GM19035 (cell line): Measurements from ENCODE around the gene GET4.

Experiments
- ATAC-seq: cut with Tn5 transposase; IDR thresholded peaks from one replicate; pipeline ENCODE4 v1.9.1; 2021; ENCODE audit not compliant: unreplicated experiment

The GET4 gene, protein sequence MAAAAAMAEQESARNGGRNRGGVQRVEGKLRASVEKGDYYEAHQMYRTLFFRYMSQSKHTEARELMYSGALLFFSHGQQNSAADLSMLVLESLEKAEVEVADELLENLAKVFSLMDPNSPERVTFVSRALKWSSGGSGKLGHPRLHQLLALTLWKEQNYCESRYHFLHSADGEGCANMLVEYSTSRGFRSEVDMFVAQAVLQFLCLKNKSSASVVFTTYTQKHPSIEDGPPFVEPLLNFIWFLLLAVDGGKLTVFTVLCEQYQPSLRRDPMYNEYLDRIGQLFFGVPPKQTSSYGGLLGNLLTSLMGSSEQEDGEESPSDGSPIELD

DNA sequence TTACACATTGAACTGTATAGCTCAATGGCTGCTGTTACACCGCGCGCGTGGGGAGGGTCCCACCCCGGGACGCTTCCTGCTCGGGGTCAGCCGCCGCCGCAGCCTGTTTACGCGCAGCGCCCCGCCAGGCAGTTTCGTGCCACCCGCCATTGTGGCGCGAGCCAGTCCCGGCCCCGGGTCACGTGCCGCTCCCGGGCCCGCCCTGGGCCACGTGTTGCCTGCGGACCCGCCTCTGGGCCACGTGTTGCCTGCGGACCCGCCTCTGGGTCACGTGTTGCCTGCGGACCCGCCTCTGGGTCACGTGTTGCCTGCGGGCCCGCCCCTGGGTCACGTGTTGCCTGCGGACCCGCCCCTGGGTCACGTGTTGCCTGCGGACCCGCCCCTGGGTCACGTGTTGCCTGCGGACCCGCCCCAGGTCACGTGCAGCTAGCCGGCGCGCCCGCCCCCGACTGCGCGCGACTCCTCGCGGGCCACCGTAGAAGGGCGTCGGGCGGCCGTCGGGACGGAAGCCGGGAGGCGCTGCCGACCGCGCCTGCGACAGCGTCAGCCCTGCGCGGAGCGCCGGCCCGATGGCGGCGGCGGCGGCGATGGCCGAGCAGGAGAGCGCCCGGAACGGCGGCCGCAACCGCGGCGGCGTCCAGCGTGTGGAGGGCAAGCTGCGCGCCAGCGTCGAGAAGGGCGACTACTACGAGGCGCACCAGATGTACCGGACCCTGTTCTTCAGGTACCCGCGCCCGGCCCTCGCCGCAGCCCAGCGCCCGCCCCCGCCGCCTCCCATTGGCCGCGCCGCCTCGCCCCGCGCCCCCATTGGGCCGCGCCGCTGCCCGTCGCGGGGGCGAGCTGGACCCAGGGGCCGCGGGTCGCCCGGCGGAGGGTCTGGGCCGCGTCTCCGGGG, at the start of gene GET4:
Gene GET4 (plus strand): TSS at position 478 of the 895 bp plus-strand sequence. CDS start 92 bp downstream, at position 570.
- ATAC-seq: peak; percentile 79

DNA sequence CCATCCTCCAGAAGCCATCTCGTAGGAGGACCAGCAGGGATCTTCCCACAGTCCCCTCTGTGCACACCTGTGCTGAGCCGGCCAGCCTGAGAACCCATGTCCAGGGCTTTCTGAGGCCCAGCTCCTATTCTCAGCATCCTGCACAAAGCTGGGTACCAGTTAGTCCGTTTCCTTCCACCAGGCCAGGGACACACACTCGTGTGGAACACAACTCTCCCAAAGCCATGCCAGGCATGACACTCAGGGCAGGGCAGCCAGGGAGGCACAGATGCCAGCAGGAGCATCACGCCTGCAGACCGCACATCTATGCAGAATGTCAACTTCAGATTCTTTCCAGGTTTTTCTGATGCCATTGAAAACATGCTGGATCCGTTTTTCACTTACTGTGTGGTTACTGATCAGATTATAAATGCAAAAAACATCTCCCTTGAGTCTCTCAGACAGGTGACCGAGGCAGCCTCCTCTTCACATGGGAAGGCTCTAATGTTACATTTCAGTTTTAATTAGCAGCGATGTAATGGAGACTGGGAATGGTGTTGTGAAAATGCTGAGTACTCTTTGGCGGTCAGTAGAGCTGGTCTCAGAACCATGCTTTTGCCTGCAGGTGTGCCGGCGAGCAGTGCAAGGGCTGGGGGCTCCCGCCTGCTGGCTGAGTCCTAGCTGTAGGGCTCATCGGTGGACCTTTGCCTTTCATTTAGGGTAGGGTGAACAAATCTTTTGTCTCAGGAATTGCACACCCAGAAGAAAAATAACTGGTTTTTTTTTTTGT, 47.4 kb upstream of the GET4 start:
- no peak for ATAC-seq

DNA sequence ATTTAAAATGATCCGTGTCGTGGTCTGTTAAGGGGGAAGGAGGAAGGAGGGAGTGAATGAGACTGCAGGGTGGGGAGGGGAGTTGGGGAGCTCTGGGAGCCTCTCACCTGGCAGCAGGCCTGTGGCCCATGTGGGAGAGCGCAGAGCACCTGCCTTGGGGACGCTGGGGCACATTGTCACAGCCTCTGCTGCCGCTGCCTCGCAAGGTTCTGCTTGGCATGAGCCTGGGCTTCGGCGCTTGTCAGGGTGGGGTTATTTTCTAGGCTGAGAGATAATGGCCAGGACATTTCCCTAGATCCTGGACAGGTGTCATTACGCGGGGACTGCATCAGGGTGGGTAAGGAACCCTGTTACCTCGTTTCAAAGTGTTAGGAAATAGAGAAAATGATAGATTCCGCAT, 46.3 kb upstream of the GET4 start:
- ATAC-seq: no peak

DNA sequence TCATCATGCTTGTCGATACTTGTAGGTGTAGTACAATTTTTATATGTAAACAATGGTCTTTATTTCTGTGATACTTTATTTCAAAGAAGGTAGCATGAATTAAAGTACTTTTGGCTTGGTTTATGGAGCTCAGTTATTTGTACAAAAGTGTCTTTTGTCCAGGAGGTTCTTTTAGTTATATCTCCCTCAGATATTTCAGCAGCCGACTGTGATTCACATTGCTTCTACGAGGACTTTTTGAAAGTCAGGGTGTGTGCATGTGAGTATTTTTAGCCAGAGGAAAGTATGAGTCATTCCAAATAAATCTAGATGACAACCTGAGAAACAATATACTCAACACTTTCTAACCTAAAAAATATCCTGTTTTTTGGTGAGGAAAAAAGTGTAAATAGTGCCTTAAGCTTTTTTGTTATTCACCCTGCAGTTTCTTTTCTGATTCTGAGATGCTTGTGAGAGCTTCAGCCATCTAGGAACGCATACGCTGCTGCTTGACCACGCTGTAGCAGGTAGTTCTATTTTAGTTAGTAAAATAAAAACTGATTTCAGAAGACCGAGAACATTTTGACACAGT, 44.7 kb upstream of the GET4 start:
- ATAC-seq: peak; percentile 71

DNA sequence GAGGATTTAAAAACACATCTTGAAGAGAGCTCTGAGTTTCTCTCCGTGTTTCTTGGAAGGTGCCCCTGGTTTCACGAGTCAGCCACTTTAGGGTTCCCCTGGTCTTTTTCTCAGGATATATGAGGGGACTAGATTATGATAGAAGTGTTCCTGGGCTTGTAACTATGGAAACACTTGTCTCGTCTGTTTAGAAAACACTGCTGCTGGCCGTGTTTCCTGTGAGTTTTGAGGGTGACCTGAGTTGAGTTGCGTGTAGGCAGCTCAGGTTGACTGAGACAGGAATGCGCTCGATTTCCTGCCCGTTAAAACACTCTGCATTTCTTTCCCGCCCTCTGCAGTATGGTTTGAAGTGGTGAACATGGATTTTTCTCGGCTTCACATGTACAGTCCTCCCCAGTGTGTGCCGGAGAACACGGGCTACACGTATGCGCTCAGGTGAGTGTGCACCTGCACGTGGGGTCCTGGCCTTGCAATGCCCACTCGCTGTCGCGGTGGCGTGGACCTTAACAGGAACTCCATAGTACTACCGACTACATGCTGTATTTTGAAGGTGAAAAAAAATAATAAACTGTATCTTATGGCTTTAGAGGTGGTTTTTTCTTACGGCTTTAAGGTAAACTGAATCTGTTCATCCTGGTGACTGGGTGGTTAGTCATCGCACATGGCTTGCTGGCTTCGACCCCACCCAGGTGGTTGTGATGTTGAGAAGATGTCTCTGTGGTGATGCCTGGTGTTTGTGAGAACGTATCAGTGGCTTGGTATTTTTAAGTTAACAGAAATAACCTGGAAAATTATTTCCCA, 44.0 kb upstream of the GET4 start, which contains the start of gene SUN1:
Gene SUN1 (plus strand): TSS at position 310 of the 801 bp plus-strand sequence. CDS start 49 bp downstream, at position 359.
- ATAC-seq: peak; percentile 42

DNA sequence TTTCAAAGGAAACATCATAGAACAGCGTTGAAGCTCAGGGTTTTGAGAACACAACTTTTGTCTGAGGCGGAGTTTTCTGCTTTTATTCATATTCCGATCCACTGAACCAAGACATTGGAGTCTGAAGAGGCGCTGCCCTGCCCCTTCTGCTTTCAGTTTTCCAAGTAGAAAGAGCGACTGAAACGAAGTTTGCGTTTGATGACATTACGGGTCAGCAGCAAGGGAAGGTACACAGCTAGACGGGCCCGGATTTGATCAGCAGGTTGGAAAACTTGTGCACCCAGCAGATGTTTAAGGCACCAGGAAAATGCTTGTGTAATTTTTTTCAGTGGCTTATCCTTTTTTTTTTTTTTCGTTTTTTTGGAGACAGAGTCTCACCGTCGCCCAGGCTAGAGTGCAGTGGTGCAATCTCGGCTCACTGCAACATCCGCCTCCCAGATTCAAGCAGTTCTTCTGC, 43.4 kb upstream of the GET4 start:
- ATAC-seq: no peak

DNA sequence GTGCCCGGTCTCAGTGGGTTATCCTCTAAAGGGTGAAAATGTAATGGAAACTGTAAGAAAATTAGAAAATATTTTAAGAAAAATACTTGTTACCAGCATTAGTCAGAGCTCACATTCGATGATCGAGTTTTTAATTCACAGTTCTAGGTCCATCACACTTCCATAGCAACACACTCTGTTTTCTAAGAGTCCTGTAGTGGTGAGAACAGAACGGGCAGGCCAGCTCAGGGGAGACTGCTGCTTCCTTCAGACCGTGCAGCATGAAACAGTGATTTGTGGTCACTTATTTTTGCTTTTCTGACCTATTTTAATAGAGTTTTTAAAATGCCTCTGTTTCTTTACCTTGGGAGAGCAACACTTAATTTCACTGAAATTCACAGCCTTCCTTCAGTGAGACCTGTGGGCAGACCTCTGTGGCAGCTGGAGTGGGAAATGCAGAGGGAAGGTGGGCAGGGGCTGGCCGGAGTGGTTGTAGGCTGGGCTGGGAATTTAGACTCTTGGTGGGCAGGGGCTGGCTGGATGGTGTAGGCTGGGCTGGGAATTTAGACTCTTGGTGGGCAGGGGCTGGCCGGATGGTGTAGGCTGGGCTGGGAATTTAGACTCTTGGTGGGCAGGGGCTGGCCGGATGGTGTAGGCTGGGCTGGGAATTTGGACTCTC, 42.6 kb upstream of the GET4 start:
- ATAC-seq: no peak

DNA sequence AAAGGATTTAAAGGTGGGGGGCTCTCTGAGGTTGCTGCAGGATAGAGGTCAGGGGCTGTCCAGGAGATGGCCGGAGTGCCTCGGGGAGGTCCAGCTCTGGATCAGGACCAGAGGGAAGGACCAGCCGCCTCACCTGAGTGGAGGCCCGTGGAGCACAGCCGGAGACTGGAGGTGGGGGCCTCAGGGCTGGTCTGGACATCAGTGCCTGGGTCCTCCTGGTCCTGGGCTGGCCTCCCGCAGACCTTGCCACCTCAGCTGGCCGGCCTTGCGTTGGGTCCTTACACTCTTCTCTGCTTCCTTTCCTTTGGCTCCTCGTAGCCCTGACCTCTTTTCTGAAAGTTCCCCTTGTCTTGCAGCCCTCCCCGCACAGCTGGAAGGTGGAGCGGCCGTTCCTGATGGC, 42.1 kb upstream of the GET4 start:
- ATAC-seq: no peak

DNA sequence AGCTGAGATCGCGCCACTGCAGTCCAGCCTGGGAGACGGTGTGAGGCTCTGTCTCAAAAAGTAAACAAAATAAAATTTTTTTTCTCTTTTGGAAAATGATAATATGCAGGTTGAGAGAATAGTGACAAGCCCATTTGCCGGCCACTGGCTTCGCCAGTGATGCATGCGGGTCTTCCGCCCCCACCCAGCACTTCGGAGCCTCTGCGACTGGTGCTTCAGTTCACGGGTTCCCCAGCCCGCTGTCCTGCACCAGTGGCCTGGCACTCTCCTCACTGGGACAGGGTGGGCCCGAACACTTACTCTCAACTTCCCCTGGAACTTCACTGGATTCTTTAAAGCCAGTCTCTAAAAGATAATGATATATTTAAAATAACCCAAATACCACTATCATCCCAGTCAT, 41.3 kb upstream of the GET4 start:
- no peak for ATAC-seq

DNA sequence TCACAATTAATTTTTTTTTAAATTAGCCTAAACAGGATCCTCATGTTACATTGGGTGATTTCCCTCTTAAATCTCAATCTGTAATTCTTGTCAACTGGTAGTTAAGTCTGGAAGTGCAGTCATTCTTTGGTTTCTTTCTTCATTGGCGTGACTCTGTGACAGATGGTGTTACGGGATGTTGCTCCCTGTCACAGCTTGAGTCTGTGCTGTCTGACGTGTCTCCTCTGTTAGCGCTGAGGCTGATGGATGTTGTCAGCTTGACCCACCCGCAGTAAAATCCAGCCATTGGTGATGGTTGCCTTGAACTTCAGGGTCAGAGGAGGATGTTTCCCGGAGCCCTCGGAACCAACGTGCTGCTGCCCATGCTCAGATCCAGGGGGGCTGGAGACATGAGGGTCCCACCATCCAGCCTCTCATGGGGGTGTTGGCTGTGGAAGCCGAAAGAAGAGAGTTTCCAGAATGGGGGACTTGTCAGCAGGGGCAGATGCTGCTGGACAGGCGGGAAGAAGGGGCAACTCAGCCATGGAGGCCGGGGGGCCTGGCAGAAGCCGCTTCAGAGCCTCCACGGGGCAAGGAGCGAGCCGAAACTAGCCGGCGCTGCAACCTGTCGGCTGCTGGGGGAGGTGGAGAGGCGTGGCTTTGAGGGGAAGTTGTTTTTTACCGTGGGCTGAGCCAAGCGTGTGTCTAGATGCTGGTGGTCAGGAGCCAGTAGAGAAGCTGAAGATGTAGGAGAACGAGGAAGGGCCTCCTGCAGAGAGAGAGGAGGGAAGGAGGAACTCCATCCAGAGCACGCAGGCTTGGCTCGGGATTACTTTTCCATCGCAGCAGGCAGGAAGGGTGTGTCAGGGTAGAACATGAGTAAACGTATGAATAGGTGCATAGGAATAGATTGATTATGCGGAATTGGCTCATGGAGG, 40.6 kb upstream of the GET4 start:
- ATAC-seq: no peak

DNA sequence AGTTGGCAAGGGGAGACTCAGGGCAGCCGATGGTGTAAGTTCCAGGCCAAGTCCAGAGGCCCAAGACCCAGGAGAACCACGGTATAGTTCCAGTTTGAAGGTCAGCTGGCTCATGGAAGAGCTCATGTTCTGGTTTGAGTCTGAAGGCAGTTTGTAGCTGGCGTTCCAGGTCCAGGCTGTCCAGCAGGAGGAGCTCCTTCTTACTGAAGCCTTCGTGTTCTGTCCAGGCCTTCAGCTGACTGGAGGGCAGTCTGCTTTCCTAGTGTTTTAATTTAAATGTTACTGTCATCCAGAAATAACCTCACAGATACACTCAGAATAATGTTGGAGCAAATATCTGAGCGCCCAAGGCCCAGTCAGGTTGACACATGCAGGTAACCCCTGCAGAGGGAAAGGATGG, 39.9 kb upstream of the GET4 start:
- ATAC-seq: no peak

DNA sequence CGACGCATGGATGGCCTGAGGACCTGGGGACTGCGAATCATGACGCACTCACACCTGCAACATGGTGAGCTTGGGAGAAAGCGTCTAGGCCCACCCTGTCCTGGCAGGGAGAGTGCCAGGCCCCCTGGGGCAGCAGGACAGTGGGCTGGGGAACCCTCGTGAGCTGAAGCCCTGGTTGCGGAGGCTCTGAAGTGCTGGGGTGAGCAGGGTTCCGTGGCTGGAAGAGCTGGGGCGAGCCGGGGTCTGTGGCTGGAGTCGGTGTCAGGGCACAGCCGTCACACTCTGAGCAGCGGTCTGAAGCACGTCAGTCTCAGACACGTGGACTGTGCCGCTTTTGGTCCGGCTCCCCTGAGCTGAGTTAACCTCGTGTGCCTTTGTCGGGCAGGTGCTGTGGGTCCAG, 39.4 kb upstream of the GET4 start:
- no peak for ATAC-seq

DNA sequence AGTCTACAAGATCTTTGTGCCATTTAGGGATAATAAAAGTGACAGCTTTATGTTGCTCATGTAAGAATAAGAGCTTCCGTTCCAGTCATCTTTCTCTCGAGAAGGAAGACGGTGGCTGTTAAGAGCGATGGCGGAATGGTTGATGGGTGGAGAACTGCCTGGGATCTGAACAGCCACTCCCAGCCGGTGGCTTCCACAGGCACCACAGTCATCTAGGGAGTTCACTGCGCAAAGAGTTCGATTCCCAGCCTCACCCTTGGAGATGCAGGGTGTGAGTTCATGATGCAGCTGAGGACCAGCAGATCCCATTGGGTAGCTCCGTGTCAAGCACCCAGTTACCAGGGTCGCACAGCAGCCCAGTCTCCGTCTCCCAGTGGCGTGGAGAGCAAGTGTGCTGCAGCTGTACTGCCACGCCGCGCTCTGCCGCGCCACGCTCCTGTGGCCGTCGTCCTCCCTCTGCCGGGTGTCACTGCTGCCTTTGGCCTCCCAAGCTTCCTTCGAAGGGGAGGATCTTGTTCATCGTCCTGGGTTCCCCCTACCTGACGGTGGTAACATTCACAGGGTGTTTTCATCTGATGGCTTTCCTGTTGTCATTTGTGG, 36.3 kb upstream of the GET4 start:
- no peak for ATAC-seq

DNA sequence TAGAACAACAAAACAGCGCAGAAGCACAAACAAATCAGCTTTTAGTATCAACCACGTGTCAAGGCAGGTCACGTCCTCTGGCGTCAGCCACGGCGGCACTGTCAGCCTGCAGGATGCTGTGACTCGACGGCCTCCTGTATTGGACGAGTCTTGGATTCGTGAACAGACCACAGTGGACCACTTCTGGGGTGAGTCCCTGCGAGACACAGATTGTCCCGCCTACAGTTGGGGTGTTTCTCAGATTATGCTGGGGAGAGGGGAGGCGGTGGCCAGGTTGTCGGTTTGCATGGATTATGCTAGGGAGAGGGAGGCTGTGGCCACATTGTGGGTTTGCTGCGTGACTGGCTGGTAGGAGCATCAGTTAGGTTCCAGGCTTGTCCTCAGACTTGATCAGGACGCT, 34.4 kb upstream of the GET4 start:
- no peak for ATAC-seq

DNA sequence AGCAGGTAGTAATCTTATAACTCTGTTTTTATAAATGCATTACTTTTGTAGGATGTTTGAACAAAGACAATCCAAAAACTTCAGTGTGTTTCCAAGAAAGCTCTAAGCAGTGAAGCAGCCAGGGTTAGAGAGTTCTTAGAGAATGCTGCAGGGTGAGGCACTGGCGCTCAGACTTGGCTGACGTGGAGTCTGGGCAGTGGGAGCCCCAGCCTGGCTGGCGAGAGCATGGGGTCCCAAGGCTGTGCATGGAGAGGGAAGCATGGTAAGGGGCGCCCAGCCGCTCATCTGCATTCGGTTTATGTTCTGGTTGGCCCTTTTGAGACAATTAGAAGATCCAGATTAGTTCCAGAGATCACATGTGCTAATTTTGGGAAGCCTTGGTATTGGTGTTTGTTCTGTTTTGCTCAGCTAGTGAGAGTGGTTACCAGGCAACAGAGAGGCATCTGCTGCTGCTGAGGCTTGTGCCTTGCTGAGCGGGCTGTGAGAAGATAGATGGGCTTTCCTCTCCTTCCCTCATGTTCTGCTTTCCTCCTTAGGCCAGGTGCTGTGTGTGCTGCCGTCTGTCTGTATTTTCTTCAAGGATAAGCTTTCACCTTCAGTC, 33.8 kb upstream of the GET4 start:
- no peak for ATAC-seq

DNA sequence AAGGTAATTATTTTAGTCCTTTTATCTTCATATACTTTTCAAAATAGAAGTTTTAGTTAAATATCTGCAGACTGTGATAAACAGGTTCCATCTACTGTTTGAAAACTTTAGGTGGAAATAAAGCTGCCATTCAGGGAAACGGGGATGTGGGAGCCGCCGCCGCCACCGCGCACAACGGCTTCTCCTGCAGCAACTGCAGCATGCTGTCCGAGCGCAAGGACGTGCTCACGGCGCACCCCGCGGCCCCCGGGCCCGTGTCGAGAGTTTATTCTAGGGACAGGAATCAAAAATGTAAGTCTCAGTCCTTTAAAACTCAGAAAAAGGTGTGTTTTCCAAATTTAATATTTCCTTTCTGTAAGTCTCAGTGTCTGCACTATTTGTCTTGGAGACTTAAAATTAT, 33.1 kb upstream of the GET4 start:
- no peak for ATAC-seq

DNA sequence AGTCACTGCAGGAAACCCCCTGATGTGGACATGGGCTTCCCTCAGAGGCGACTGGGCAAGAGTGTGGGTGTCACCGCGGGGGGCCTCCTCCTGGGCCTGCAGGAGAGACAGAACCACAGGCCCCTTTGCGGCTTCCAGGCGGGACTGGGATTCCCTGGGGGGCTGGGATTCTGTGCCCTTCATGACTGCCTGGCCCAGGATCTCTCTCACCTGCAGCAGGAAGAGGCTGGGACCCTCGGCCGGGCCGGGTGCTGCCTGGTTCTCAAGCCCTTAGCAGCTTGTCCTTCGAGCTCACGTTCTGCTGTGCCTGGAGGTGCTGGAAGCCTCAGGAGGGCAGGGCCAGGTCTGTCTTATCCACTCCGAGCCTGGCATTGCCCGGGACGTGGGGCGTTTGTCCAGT, 32.3 kb upstream of the GET4 start:
- ATAC-seq: no peak

DNA sequence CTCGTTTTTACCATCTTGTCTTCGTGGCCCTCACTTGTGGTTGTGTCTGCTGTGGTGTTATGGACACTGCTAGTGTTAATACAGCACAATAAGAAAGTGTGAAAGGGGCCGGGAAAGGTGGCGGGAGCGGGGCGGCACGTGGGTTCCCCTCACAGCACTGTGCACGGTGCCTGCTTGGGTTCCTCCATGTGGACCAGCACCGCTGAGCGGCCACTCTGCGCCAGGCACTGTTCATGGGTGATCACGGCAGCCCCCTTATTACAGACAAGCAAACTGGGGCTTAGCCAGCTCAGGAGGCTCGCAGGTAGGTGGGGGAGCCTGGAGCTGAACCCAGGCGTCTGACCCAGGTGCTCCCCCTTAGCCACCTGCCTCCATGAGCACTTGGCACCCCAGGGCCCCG, 31.8 kb upstream of the GET4 start:
- no peak for ATAC-seq
